GM13976 (cell line): Measurements from ENCODE around the gene BMI1.

Experiments used
- DNase-seq: peaks from one replicate; pipeline ENCODE4 v3.0.0; 2012; ENCODE audit warnings: low spot score
- CTCF ChIP-seq: IDR thresholded peaks from 2 replicates; pipeline ENCODE4 v1.5.1; 2012; ENCODE audit warnings: borderline replicate concordance, mild to moderate bottlenecking; ENCODE audit not compliant: insufficient read depth; ENCODE audit errors: extremely low read depth, missing control alignments, control extremely low read depth
- in situ Hi-C: fragments of 300-500 bp; cut with MboI; formaldehyde crosslinking; loops from one replicate; pipeline ENCODE4 v1.12.0; 2022; ENCODE audit warnings: low sequenced_read_pairs, mixed read lengths, inconsistent platforms; ENCODE audit not compliant: unreplicated experiment

BMI1 gene

GRCh38 chr10:22318772-22319171, 2.1 kb upstream of the BMI1 start:
- in situ Hi-C loops, result no loop called here
- DNase-seq, result no peak
- TF ChIP-seq CTCF, result no peak

GRCh38 chr10:22319547-22319979, 1.3 kb upstream of the BMI1 start:
- DNase-seq, result no peak
- in situ Hi-C loops, result no loop called here
- TF ChIP-seq CTCF, result no peak

GRCh38 chr10:22319980-22320558, 830 bp upstream of the BMI1 start:
- in situ Hi-C loops, result no loop called here
- no peak for DNase-seq
- TF ChIP-seq CTCF, result no peak

- no peak for TF ChIP-seq CTCF
- DNase-seq, result peak; percentile 71
- in situ Hi-C loops, result no loop called here
These were observed 441 bp downstream of the BMI1 start for GRCh38 chr10:22321156-22321923.

- in situ Hi-C loops, result no loop called here
- peak; percentile 50 for DNase-seq
- TF ChIP-seq CTCF, result no peak
These were observed 1.2 kb downstream of the BMI1 start for GRCh38 chr10:22321924-22322640.

GRCh38 chr10:22322641-22323160, 1.8 kb downstream of the BMI1 start:
- TF ChIP-seq CTCF, result no peak
- in situ Hi-C loops, result no loop called here
- DNase-seq, result no peak
